Activated naive CD8-positive, alpha-beta T cell treated with anti-CD3 and anti-CD28 coated beads, Interleukin-2, amount 10 ng/mL, durations not matched to agents 7 days and 5 days (primary cell): ENCODE results near the gene UBE2K. TPM values are rescaled to one million over a fixed set of nuclear protein-coding genes. Genes with fewer than 3 reads are reported as not detected.
"Not testable (repeated sequence)": the region's sequence is repeated elsewhere in the genome, so short reads cannot be mapped to it uniquely, and the experiment has no call there.

Experiments
- ATAC-seq: fragments of 150-1000 bp; cut with Tn5 transposase; one replicate; pipeline ENCODE4 v1.10.0; 2021; ENCODE audit warnings: low read depth, moderate library complexity
- POLR2A ChIA-PET: fragments of 350-600 bp; sonication (Branson Sonifier 250); formaldehyde crosslinking; loops from one replicate; lab custom pipeline; 2021; ENCODE audit warnings: antibody characterized with exemption; lab: Charles Lee
- DNase-seq: peaks from one replicate; pipeline ENCODE4 v3.0.0; 2021
- H3K27ac Mint-ChIP-seq: one replicate; pipeline ENCODE4 v1.8.0; 2022; ENCODE audit warnings: mild to moderate bottlenecking, mixed read lengths
- H3K27me3 Mint-ChIP-seq: one replicate; pipeline ENCODE4 v1.8.0; 2022; ENCODE audit warnings: mild to moderate bottlenecking, moderate library complexity, mixed read lengths
- H3K36me3 Mint-ChIP-seq: one replicate; pipeline ENCODE4 v1.8.0; 2021; ENCODE audit warnings: mild to moderate bottlenecking, mixed read lengths
- H3K4me1 Mint-ChIP-seq: one replicate; pipeline ENCODE4 v1.8.0; 2021; ENCODE audit warnings: mixed read lengths
- H3K4me3 Mint-ChIP-seq: one replicate; pipeline ENCODE4 v1.8.0; 2022; ENCODE audit warnings: mild to moderate bottlenecking, moderate library complexity, mixed read lengths
- H3K9me3 Mint-ChIP-seq: one replicate; pipeline ENCODE4 v1.8.0; 2021; ENCODE audit warnings: mixed read lengths
- total RNA-seq, 2 experiments: library from RNA; stranded (reverse); gene quantifications; one replicate each; pipeline ENCODE4 v1.2.3, GENCODE V29; 2021

The UBE2K gene
- total RNA-seq, 2 experiments from 2014 or later = 67.4 to 73.1 TPM

DNA sequence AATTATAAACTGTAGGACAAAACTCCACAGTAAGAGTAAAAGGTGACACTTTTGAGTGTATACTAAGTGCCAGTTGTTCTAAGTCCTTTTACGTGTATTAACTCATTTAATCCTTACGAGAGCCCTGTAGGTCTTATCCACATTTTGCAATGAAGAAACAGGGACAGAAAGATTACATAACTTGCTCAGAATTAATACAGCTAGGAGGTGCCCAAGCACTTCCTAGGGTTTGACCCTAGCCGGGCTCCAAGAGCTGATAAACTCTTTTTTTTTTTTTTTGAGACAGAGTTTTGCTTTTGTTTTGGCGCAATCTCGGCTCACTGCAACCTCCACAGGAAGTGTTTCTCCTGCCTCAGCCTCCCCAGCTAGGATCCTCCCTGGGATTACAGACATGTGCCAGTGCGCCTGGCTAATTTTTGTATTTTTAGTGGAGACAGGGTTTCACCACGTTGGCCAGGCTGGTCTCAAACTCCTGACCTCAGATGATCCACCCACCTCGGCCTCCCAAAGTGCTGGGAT, 110.4 kb downstream of the UBE2K start:
- DNase-seq = no peak
- Mint-ChIP-seq H3K4me1 (peaks cover 3% of the 10 kb centered on the region), H3K4me3 (no peak overlapping the region), H3K27ac (no peak overlapping the region), H3K36me3 (peaks cover 8% of the 10 kb centered on the region), H3K9me3 (peaks cover 14% of the 10 kb centered on the region), H3K27me3 (no peaks in the 10 kb centered on the region)
- POLR2A ChIA-PET = no interaction called here
- ATAC-seq = no peak

DNA sequence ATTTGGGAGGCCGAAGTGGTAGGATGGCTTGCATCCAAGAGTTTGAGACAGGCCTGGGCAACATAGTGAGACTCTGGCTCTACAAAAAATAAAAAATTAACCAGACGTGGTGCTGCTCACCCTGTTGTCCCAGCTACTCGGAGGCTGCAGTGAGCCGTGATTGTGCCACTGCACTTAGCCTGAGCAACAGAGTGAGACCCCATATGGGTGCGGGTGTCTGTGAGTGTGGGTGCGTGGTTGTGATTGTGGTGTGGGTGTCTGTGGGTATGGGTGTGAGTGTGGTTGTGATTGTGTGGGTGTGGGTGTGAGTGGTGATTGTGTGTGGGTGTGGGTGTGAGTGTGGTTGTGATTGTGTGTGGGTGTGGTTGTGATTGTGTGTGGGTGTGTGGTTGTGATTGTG, 114.6 kb downstream of the UBE2K start:
- Mint-ChIP-seq H3K36me3 (peaks cover 8% of the 10 kb centered on the region), H3K9me3 (peaks cover 16% of the 10 kb centered on the region), H3K4me1 (peaks cover 6% of the 10 kb centered on the region), H3K4me3 (peak overlapping the region; percentile 61), H3K27me3 (no peaks in the 10 kb centered on the region), H3K27ac (peak overlapping the region; percentile 85)
- ATAC-seq (no peak), DNase-seq (no peak)
- POLR2A ChIA-PET = no interaction called here

DNA sequence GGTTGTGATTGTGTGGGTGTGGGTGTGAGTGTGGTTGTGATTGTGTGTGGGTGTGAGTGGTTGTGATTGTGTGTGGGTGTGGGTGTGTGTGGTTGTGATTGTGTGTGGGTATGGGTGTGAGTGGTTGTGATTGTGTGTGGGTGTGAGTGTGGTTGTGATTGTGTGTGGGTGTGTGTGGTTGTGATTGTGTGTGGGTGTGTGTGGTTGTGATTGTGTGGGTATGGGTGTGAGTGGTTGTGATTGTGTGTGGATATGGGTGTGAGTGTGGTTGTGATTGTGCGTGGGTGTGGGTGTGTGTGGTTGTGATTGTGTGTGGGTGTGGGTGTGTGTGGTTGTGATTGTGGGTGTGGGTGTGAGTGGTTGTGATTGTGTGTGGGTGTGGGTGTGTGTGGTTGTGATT, 115.1 kb downstream of the UBE2K start:
- ATAC-seq, POLR2A ChIA-PET, H3K4me3 Mint-ChIP-seq, H3K4me1 Mint-ChIP-seq, H3K36me3 Mint-ChIP-seq, DNase-seq, H3K27me3 Mint-ChIP-seq: not testable (repeated sequence)
- Mint-ChIP-seq H3K27ac (peak overlapping the region; percentile 20), H3K9me3 (peaks cover 16% of the 10 kb centered on the region)

DNA sequence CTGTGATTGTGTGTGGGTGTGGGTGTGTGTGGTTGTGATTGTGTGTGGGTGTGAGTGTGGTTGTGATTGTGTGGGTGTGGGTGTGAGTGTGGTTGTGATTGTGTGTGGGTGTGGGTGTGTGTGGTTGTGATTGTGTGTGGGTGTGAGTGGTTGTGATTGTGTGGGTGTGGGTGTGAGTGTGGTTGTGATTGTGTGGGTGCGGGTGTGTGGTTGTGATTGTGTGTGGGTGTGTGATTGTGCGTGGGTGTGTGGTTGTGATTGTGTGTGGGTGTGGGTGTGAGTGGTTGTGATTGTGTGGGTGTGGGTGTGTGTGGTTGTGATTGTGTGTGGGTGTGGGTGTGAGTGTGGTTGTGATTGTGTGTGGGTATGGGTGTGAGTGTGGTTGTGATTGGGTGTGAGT, 115.8 kb downstream of the UBE2K start:
- H3K36me3 Mint-ChIP-seq, H3K27ac Mint-ChIP-seq, ATAC-seq, H3K27me3 Mint-ChIP-seq, H3K4me1 Mint-ChIP-seq, POLR2A ChIA-PET, DNase-seq, H3K4me3 Mint-ChIP-seq: not testable (repeated sequence)
- H3K9me3 Mint-ChIP-seq = peaks cover 16% of the 10 kb centered on the region

DNA sequence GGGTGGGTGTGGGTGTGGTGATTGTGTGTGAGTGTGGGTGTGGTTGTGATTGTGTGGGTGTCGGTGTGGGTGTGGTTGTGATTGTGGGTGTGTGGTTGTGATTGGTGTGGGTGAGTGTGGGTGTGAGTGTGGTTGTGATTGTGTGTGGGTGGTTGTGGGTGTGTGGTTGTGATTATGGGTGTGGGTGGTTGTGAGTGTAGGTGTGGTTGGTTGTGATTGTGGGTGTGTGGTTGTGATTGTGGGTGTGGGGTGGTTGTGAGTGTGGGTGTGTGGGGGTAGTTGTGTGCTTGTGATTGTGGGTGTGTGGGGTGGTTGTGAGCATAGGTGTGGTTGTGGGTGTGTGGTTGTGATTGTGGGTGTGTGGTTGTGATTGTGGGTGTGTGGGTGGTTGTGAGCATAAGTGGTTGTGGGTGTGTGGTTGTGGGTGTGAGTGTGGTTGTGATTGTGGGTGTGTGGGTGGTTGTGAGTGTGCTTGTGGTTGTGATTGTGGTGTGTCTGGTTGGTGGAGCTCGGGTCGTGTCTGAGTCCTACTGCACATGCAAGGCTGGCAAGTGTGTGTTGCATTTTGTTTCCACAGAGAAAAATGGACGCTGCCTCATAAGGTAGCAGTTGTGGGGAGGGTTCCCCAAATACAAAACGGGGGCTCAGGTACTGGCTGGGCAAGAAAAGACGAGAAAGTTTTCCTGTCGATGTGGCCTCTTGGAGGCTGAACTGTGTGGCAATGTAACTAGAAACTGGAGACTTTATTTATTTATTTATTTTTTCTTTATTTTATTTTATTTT, 116.7 kb downstream of the UBE2K start:
- peaks cover 8% of the 10 kb centered on the region for H3K36me3 Mint-ChIP-seq
- H3K27ac Mint-ChIP-seq = peak overlapping the region; percentile 77
- H3K4me1 Mint-ChIP-seq = peaks cover 6% of the 10 kb centered on the region
- H3K9me3 Mint-ChIP-seq = peaks cover 16% of the 10 kb centered on the region
- no peaks in the 10 kb centered on the region for H3K27me3 Mint-ChIP-seq
- DNase-seq (peak; percentile 41), ATAC-seq (peak; percentile 38)
- POLR2A ChIA-PET = no interaction called here
- peak overlapping the region; percentile 31 for H3K4me3 Mint-ChIP-seq

DNA sequence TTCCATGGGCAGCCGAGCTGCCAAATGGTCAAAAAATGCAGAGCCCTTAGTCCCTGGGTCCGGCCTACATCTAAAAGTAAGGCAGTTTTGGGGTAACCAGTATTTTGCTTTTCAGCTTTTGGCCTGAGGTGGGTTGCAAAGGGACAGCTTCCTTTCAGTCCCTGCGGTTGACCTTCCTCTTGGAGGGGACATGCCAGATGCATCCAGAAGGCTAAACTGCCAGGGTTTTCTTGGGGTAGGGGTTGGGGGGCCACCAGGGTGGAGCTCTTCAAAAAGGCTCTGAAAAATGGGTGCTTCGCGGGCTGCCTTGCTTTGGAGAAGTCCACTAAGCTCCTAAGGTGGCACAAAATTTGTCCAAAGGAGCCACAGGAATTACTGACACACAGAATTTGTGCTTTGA, 120.7 kb downstream of the UBE2K start:
- H3K4me3 Mint-ChIP-seq = no peak overlapping the region
- peaks cover 2% of the 10 kb centered on the region for H3K9me3 Mint-ChIP-seq
- DNase-seq (no peak), ATAC-seq (no peak)
- POLR2A ChIA-PET = no interaction called here
- no peak overlapping the region for H3K27ac Mint-ChIP-seq
- peaks cover 4% of the 10 kb centered on the region for H3K4me1 Mint-ChIP-seq
- peaks cover 6% of the 10 kb centered on the region for H3K36me3 Mint-ChIP-seq
- H3K27me3 Mint-ChIP-seq = no peaks in the 10 kb centered on the region

DNA sequence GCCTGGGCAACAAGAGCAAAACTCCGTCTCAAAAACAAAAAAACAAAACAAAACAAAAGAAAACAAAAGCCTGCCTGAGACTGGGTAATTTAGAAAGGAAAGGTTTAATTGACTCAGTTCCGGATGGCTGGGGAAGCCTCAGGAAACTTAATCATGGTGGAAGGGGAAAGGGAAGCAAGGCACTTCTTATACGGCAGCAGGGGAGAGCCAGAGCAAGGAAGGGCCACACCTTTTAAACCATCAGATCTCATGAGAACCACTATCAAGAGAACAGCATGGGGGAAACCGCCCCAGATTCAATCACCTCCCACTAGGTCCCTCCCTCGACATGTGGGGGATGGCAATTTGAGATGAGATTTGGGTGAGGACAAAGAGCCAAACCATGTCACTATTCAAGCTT, 122.2 kb downstream of the UBE2K start:
- peaks cover 2% of the 10 kb centered on the region for H3K4me1 Mint-ChIP-seq
- H3K4me3 Mint-ChIP-seq = no peak overlapping the region
- peaks cover 12% of the 10 kb centered on the region for H3K36me3 Mint-ChIP-seq
- no peaks in the 10 kb centered on the region for H3K9me3 Mint-ChIP-seq
- H3K27ac Mint-ChIP-seq = no peak overlapping the region
- no peaks in the 10 kb centered on the region for H3K27me3 Mint-ChIP-seq
- POLR2A ChIA-PET = no interaction called here
- ATAC-seq = no peak
- DNase-seq = no peak

DNA sequence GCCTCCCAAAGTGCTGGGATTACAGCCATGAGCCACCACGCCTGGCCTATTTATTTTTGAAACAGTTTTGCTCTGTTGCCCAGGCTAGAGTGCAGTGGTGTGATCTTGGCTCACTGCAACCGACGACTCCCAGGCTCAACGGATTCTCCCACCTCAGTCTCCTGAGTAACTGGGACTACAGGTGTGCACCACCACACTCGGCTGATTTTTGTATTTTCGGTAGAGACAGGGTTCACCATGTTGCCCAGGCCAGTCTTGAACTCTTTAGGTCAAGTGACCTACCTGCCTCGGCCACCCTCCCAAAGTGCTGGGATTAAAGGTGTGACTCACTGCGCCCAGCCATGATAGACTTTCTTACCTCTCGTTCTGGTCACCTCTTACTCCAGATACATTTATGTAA, 124.0 kb downstream of the UBE2K start:
- Mint-ChIP-seq H3K4me3 (no peak overlapping the region), H3K27me3 (no peaks in the 10 kb centered on the region), H3K4me1 (peaks cover 2% of the 10 kb centered on the region), H3K9me3 (no peaks in the 10 kb centered on the region), H3K36me3 (peaks cover 17% of the 10 kb centered on the region), H3K27ac (no peak overlapping the region)
- ATAC-seq (no peak), DNase-seq (no peak)
- POLR2A ChIA-PET = no interaction called here

DNA sequence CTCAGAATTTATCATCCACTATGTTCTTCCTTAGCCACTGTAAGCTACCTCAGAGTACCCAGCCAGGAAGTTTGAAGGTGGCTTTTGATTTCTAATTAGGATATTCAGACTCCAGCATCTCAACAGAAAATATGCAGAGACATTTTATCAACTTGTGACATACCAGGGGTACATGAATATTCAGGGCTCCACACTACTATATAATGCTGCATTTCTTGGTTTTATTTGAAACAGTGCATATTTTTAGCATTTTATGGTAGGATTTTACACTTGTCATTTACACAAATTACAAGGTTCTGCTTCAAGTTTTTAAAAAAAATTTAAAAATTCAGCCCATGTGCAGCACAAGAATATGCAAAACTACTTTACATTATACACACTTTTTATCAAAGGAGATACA, 124.7 kb downstream of the UBE2K start:
- H3K36me3 Mint-ChIP-seq = peaks cover 19% of the 10 kb centered on the region
- no peaks in the 10 kb centered on the region for H3K9me3 Mint-ChIP-seq
- peaks cover 2% of the 10 kb centered on the region for H3K4me1 Mint-ChIP-seq
- H3K4me3 Mint-ChIP-seq = no peak overlapping the region
- no peak overlapping the region for H3K27ac Mint-ChIP-seq
- ATAC-seq (no peak), DNase-seq (no peak)
- POLR2A ChIA-PET = no interaction called here
- H3K27me3 Mint-ChIP-seq = no peaks in the 10 kb centered on the region

DNA sequence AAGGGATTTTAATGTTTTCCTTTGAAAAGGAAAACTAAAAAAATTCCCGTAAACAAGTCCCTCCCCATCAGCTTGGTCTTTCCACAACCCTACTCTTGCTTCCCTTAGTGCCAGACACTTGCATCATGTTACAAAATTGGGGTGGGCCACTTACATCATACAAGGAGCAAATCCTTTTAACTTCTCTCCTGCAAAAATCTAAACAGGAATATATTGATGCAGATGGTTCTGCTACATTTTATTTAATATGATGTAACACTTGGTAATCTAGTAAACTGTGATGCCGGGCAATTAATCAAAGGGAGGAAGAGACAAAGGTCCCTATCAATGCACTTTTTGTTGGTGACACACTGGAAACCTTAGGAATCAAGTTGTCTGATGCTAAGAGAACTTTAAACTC, 125.3 kb downstream of the UBE2K start:
- Mint-ChIP-seq H3K4me1 (peaks cover 2% of the 10 kb centered on the region), H3K27me3 (no peaks in the 10 kb centered on the region), H3K4me3 (no peak overlapping the region), H3K36me3 (peaks cover 19% of the 10 kb centered on the region), H3K9me3 (no peaks in the 10 kb centered on the region), H3K27ac (no peak overlapping the region)
- DNase-seq (no peak), ATAC-seq (no peak)
- POLR2A ChIA-PET = no interaction called here

DNA sequence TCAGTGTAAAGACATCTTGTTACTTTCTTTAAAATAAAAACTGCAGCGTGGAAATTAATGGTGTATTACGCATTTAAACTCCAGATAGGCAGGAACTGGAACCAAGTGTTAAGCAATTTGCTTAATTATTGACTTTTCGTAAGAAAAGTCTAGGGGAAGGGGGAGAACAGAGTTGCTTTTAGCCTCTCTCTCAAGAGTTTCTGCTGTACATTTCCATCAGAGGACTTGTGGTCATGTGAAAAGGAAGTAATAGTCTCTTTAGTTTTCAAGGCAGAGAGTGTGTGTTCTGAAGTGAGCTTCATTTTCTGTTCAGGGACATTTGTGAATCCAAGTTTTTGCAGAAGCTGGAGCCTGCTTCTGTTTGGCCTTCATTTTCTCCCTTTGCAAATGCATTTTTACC, 127.2 kb downstream of the UBE2K start:
- ATAC-seq = no peak
- Mint-ChIP-seq H3K36me3 (peaks cover 26% of the 10 kb centered on the region), H3K9me3 (no peaks in the 10 kb centered on the region), H3K27ac (no peak overlapping the region), H3K4me1 (peaks cover 2% of the 10 kb centered on the region), H3K4me3 (no peak overlapping the region), H3K27me3 (no peaks in the 10 kb centered on the region)
- POLR2A ChIA-PET = no interaction called here
- no peak for DNase-seq

DNA sequence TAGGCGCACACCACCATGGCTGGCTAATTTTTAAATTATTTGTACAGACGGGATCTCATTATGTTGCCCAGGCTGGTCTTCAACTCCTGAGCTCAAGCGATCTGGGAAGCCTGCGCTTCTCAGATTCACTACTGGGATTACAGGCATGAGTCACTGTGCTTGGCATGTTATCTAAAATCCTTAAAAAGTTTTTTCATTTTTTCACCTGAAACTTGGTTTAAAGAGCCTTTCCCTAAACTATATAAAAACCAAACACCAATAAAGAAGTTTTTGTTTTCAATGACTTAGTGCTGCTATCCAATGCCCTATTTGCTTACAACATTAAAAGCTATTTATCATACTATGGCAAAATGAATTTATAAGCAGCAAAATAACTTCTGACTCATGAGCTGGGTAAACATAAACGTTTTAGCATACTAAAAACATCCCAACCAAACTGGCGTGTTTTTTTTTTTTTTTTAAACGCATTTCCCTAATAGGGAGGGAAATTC, 127.8 kb downstream of the UBE2K start:
- POLR2A ChIA-PET = interaction anchor here (0.6 kb wide), 1 partner anchor 167 kb away, joined by 8 read pairs; no protein-coding TSS in a partner anchor

More for the DNA sequence above, 127.8 kb downstream of the UBE2K start:
- H3K27me3 Mint-ChIP-seq = no peaks in the 10 kb centered on the region
- H3K4me1 Mint-ChIP-seq = peaks cover 2% of the 10 kb centered on the region
- no peak overlapping the region for H3K27ac Mint-ChIP-seq
- H3K4me3 Mint-ChIP-seq = no peak overlapping the region
- H3K36me3 Mint-ChIP-seq = peaks cover 28% of the 10 kb centered on the region
- no peak for ATAC-seq
- no peak for DNase-seq
- H3K9me3 Mint-ChIP-seq = no peaks in the 10 kb centered on the region
